Chondrocyte (in vitro differentiated cells): ENCODE measurements around the gene PRR12. TPM values are rescaled to one million over a fixed set of nuclear protein-coding genes. Genes with fewer than 3 reads are reported as not detected.
A peak's percentile ranks its signal among the peaks of the same experiment; 100 is the strongest.

Source experiments
- DNase-seq: peaks from one replicate; pipeline ENCODE4 v3.0.0; 2021; ENCODE audit warnings: mixed read lengths, low spot score
- H3K27ac Mint-ChIP-seq: one replicate; pipeline ENCODE4 v1.8.0; 2021; ENCODE audit warnings: mild to moderate bottlenecking, moderate library complexity, mixed read lengths; ENCODE audit not compliant: unreplicated experiment
- H3K27me3 Mint-ChIP-seq: 2 replicates; pipeline ENCODE4 v1.8.0; 2021; ENCODE audit warnings: low read depth, mixed read lengths
- H3K36me3 Mint-ChIP-seq: 2 replicates; pipeline ENCODE4 v1.8.0; 2021; ENCODE audit warnings: low read depth, mixed read lengths
- H3K4me1 Mint-ChIP-seq: 2 replicates; pipeline ENCODE4 v1.8.0; 2021; ENCODE audit warnings: low read depth, mild to moderate bottlenecking, mixed read lengths
- H3K4me3 Mint-ChIP-seq: one replicate; pipeline ENCODE4 v1.8.0; 2021; ENCODE audit warnings: mild to moderate bottlenecking, moderate library complexity, mixed read lengths; ENCODE audit not compliant: unreplicated experiment
- H3K9me3 Mint-ChIP-seq: 2 replicates; pipeline ENCODE4 v1.8.0; 2021; ENCODE audit warnings: low read depth, mixed read lengths
- CTCF ChIP-seq: fragments of 200-600 bp; sonication (generic); IDR thresholded peaks from 2 replicates; pipeline ENCODE4 v1.5.0; 2021; ENCODE audit warnings: antibody characterized with exemption, mild to moderate bottlenecking, moderate library complexity
- total RNA-seq: library from RNA; stranded (reverse); gene quantifications from 3 replicates; pipeline ENCODE4 v1.2.1, GENCODE V29; 2021

The PRR12 gene
- total RNA-seq, 1 donor from 2014 or later: 23.8 TPM

GRCh38 chr19:49643466-49643865 is 52.5 kb downstream of the PRR12 start:
- Mint-ChIP-seq H3K27ac (peak overlapping the region; percentile 100), H3K9me3 (no peaks in the 10 kb centered on the region), H3K4me1 (peaks cover 54% of the 10 kb centered on the region), H3K36me3 (peaks cover 11% of the 10 kb centered on the region), H3K27me3 (no peaks in the 10 kb centered on the region), H3K4me3 (peak overlapping the region; percentile 98)
- DNase-seq: no peak
- TF ChIP-seq CTCF: no peak

DNA sequence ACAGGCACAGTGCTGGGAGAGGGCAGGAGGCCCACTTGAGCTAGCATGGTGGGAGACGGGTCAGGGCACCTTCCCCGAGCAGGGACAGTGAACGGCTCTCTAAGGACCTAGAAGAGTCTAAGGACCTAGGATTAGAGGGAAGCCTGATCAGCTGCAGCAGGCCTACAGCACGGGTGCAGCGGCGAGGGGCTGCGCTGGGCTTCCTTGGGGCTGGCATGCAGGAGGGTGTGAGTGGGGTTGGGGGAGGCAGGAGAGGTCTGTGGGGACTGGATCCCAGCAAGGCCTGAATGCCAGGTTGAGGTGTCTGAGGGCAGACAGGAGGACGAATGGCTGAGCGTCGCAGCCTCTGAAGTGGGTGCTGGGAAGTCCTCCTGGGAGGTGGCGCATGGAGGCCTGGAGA is 54.6 kb downstream of the PRR12 start:
- Mint-ChIP-seq H3K36me3 (peaks cover 13% of the 10 kb centered on the region), H3K4me1 (peaks cover 42% of the 10 kb centered on the region), H3K4me3 (no peak overlapping the region), H3K9me3 (no peaks in the 10 kb centered on the region), H3K27me3 (no peaks in the 10 kb centered on the region), H3K27ac (no peak overlapping the region)
- no peak for DNase-seq
- no peak for TF ChIP-seq CTCF

DNA sequence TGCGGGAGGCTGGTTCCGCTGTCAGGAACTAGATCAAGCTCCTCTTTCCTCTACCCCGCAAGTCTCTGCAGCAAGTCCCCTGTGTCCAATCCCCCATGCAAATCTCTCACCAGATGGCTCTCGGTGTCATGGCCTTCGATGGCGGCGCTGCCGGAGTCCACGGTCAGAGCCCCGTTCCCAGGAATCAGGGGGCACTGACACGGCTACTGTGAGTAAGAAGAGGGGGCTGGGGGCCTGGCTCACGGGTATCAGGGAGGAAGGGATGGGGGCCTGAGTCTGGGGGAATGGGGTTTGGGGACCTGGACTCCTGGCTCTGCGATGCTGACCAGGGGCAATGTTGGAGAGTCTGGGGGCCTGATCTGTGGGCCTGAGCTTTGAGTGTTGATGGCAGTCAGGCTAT is 55.0 kb downstream of the PRR12 start:
- Mint-ChIP-seq H3K4me1 (peaks cover 37% of the 10 kb centered on the region), H3K9me3 (no peaks in the 10 kb centered on the region), H3K36me3 (peaks cover 14% of the 10 kb centered on the region), H3K4me3 (no peak overlapping the region), H3K27ac (no peak overlapping the region), H3K27me3 (no peaks in the 10 kb centered on the region)
- TF ChIP-seq CTCF: no peak
- DNase-seq: no peak

GRCh38 chr19:49646586-49646985 is 55.6 kb downstream of the PRR12 start:
- Mint-ChIP-seq H3K9me3 (no peaks in the 10 kb centered on the region), H3K4me3 (no peak overlapping the region), H3K27me3 (no peaks in the 10 kb centered on the region), H3K4me1 (peaks cover 32% of the 10 kb centered on the region), H3K36me3 (peaks cover 15% of the 10 kb centered on the region), H3K27ac (no peak overlapping the region)
- TF ChIP-seq CTCF: no peak
- DNase-seq: no peak

GRCh38 chr19:49651029-49651819 is 60.2 kb downstream of the PRR12 start:
- Mint-ChIP-seq H3K4me1 (no peaks in the 10 kb centered on the region), H3K9me3 (no peaks in the 10 kb centered on the region), H3K27ac (peak overlapping the region; percentile 32), H3K4me3 (no peak overlapping the region), H3K36me3 (peaks cover 24% of the 10 kb centered on the region), H3K27me3 (no peaks in the 10 kb centered on the region)
- TF ChIP-seq CTCF: no peak
- DNase-seq: no peak
